Lung (tissue), 12 donors: Measurements from ENCODE around the gene TRIM54. TPM values are rescaled to one million over a fixed set of nuclear protein-coding genes. Genes with fewer than 3 reads are reported as not detected.

Experiments
- ATAC-seq: fragments of 200-7000 bp; cut with Tn5 transposase; one replicate; pipeline ENCODE4 v1.9.1; 2020; ENCODE audit warnings: moderate number of reproducible peaks; ENCODE audit not compliant: insufficient read depth, low FRiP score
- DNase-seq, 3 donors: peaks; one replicate each; pipeline ENCODE4 v3.0.0-alpha.2; 2013 to 2017
- H3K27ac ChIP-seq, 2 donors: one replicate each; pipeline ENCODE4 v1.5.1; 2013; ENCODE audit warnings: mild to moderate bottlenecking in 2 of 2, moderate library complexity in 2 of 2, control low read depth in 1 of 2, inconsistent platforms in 1 of 2, low read depth in 1 of 2, low read length in 1 of 2
- H3K27me3 ChIP-seq, 3 donors: one replicate each; pipeline ENCODE4 v1.5.1; 2013; ENCODE audit warnings: low read length in 2 of 3; ENCODE audit not compliant: control insufficient read depth in 3 of 3, insufficient read depth in 3 of 3
- H3K36me3 ChIP-seq, 4 donors: one replicate each; pipeline ENCODE4 v1.5.1; 2013; ENCODE audit warnings: low read length in 4 of 4, mild to moderate bottlenecking in 1 of 4, moderate library complexity in 1 of 4; ENCODE audit not compliant: control insufficient read depth in 4 of 4, insufficient read depth in 4 of 4
- H3K4me1 ChIP-seq, 5 donors: one replicate each; pipeline ENCODE4 v1.5.1; 2013; ENCODE audit warnings: low read length in 5 of 5, mild to moderate bottlenecking in 2 of 5, moderate library complexity in 1 of 5; ENCODE audit not compliant: control insufficient read depth in 5 of 5, insufficient read depth in 5 of 5
- H3K4me3 ChIP-seq: one replicate; pipeline ENCODE4 v1.5.1; 2013; ENCODE audit warnings: mild to moderate bottlenecking, control low read depth, moderate library complexity
- H3K9ac ChIP-seq, 2 donors: one replicate each; pipeline ENCODE4 v1.5.1; 2013; ENCODE audit warnings: low read length in 2 of 2, control low read depth in 1 of 2; ENCODE audit not compliant: insufficient read depth in 1 of 2
- H3K9me3 ChIP-seq, 4 donors: one replicate each; pipeline ENCODE4 v1.5.1; 2013; ENCODE audit warnings: low read length in 3 of 4, mild to moderate bottlenecking in 1 of 4, moderate library complexity in 1 of 4; ENCODE audit not compliant: control insufficient read depth in 4 of 4, insufficient read depth in 3 of 4
- WGBS, 2 donors: extraction: QIAGEN DNeasy Blood & Tissue Kit; methylation state at CpG; one replicate each; pipeline ENCODE4 v1.1.7; 2013; 5-methylcytosine and 5-hydroxymethylcytosine counted together
- polyA plus RNA-seq, 2 donors: library from polyadenylated mRNA; stranded (reverse); fragments of 200-250 nt; gene quantifications; one replicate each; pipeline ENCODE4 v1.2.1, GENCODE V29; 2013
- total RNA-seq, 2 donors: library from RNA; depleted of rRNA in 1 of 2; stranded (reverse); fragments of >200 nt in 1 of 2; gene quantifications; one replicate each; pipeline ENCODE4 v1.2.1, GENCODE V29; 2014 to 2021
- TF ChIP-seq, protein P1 (sequence below): IDR thresholded peaks from 2 replicates; pipeline ENCODE4 v1.5.1; 2012; ENCODE audit warnings: mild to moderate bottlenecking; ENCODE audit errors: control extremely low read depth, extremely low read depth
- donor health status: control.
- donor health status: control.
- donor health status: Bipolar disorder and iron deficiency.
- donor health status: healthy.
- donor health status: DM: yes; HTN: yes; CAD: no.

The TRIM54 gene
- total and polyA plus RNA-seq, 4 donors: 0.09 to 0.48 (median 0.13) TPM

DNA sequence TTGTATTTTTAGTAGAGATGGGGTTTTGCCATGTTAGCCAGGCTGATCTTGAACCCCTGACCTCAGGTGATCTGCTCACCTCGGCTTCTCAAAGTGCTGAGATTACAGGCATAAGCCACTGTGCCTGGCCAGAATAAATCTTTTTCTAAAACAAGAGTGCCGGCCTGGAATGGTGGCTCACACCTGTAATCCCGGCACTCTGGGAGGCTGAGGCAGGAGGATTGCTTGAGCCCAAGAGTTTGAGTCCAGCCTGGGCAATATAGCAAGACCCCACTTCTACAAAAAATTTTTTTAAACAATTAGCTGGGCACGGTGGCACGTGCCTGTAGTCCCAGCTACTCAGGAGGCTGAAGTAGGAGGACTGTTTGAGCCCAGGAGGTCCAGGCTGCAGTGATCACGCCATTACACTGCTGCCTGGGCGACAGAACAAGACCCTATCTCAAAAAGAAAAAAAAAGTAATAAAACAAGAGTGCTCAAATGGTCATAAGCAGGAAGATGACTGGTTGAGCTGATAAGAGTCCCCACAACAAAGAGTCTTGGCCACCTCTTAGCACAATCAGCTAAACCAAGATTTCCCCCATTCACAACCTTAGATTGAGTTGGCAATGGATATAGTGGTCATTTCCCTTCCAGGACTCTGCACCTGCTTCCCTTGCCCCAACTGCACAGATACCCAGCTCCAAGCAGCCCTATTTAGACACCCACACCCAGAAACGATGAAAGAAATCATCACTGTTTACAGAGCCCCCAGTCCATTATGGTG lies 31.8 kb downstream of the TRIM54 start:
- TF ChIP-seq, protein P1, sequence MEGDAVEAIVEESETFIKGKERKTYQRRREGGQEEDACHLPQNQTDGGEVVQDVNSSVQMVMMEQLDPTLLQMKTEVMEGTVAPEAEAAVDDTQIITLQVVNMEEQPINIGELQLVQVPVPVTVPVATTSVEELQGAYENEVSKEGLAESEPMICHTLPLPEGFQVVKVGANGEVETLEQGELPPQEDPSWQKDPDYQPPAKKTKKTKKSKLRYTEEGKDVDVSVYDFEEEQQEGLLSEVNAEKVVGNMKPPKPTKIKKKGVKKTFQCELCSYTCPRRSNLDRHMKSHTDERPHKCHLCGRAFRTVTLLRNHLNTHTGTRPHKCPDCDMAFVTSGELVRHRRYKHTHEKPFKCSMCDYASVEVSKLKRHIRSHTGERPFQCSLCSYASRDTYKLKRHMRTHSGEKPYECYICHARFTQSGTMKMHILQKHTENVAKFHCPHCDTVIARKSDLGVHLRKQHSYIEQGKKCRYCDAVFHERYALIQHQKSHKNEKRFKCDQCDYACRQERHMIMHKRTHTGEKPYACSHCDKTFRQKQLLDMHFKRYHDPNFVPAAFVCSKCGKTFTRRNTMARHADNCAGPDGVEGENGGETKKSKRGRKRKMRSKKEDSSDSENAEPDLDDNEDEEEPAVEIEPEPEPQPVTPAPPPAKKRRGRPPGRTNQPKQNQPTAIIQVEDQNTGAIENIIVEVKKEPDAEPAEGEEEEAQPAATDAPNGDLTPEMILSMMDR: no peak
- ATAC-seq (no peak), DNase-seq (no peak)
- Histone ChIP-seq H3K36me3 (peaks cover 0 to 24% (median 9%) of the 10 kb centered on the region in 4 donors), H3K9me3 (no peaks in the 10 kb centered on the region), H3K27me3 (peaks cover 0 to 4% (median 0%) of the 10 kb centered on the region in 3 donors), H3K4me3 (no peak overlapping the region), H3K27ac (no peak overlapping the region), H3K4me1 (peaks cover 0 to 3% (median 0%) of the 10 kb centered on the region in 5 donors), H3K9ac (no peak overlapping the region)
- 84 to 87% methylated on average over 8 of the region's 8 CpGs for WGBS, 2 donors

DNA sequence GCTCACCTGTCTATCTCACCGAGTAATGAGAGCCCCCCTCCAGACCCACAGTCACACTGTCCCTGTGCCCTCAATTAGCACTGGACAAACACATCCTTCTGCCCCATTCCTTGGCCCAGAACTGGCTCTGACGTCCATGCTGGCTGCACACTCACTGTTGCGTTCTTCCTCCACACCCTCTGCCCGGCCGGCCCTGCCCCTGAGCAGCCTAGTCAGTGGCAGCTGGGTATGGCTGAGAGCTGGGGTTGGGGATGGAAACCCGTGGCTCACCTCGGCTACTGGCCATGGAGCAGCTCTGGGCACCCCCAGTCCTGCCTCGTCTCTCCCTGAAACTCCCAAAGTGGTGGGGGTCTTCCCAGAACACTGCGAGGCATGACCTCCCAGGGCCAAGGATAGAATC lies 32.5 kb downstream of the TRIM54 start:
- H3K4me1 ChIP-seq: peaks cover 0 to 3% (median 0%) of the 10 kb centered on the region in 5 donors
- WGBS, 2 donors: 91 to 96% methylated on average over 9 of the region's 9 CpGs
- no peak overlapping the region for H3K4me3 ChIP-seq
- no peak for ATAC-seq
- no peak overlapping the region for H3K27ac ChIP-seq
- TF ChIP-seq, protein P1: no peak
- DNase-seq: no peak
- no peaks in the 10 kb centered on the region for H3K9me3 ChIP-seq
- no peaks in the 10 kb centered on the region for H3K27me3 ChIP-seq
- H3K9ac ChIP-seq: no peak overlapping the region
- H3K36me3 ChIP-seq: peaks cover 0 to 22% (median 8%) of the 10 kb centered on the region in 4 donors

DNA sequence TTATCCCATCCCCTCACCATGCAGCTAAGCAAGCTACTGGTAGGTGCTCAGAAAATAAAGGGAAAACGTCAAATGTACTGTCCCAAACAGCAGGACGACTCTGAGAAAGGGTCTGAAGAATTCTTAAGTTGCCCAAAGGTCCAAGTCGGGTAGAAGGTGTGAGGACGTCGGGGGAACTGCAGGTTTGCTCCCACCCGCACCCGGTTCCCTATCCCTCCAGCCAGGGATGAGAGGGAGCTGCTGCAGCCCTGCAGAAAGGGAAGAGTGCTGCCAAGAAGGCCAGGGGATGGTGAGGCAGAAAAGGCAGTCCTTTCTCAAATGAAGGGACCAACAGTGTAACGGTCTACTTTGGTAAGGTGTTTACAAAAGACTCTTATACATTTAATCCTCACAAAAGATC lies 32.9 kb downstream of the TRIM54 start:
- DNase-seq (no peak), ATAC-seq (no peak)
- Histone ChIP-seq H3K27ac (no peak overlapping the region), H3K4me1 (peaks cover 0 to 3% (median 0%) of the 10 kb centered on the region in 5 donors), H3K36me3 (peaks cover 0 to 20% (median 7%) of the 10 kb centered on the region in 4 donors), H3K27me3 (no peaks in the 10 kb centered on the region), H3K4me3 (no peak overlapping the region), H3K9ac (no peak overlapping the region), H3K9me3 (no peaks in the 10 kb centered on the region)
- 83 to 88% methylated on average over 8 of the region's 8 CpGs for WGBS, 2 donors
- TF ChIP-seq, protein P1: no peak
